H9 (cell line): ENCODE results near the gene SAMHD1. TPM values are rescaled to one million over a fixed set of nuclear protein-coding genes. Genes with fewer than 3 reads are reported as not detected.
A peak's percentile ranks its signal among the peaks of the same experiment; 100 is the strongest.

Experiments
- DNase-seq: peaks from one replicate; pipeline ENCODE4 v3.0.0-alpha.2; 2017
- H2AFZ ChIP-seq: one replicate; pipeline ENCODE4 v1.6.1; 2013; ENCODE audit warnings: mild to moderate bottlenecking, low read length, control low read depth, moderate library complexity
- H2AK5ac ChIP-seq: 2 replicates; pipeline ENCODE4 v1.6.1; 2013; ENCODE audit warnings: low read length, control low read depth, mixed read lengths; ENCODE audit not compliant: insufficient read length
- H2BK120ac ChIP-seq: one replicate; pipeline ENCODE4 v1.6.1; 2013; ENCODE audit warnings: low read depth, mild to moderate bottlenecking, low read length, control low read depth, inconsistent platforms; ENCODE audit not compliant: poor library complexity, severe bottlenecking
- H2BK12ac ChIP-seq: 2 replicates; pipeline ENCODE4 v1.6.1; 2013; ENCODE audit warnings: low read length, control low read depth, mixed read lengths, low read depth; ENCODE audit not compliant: insufficient read length
- H2BK15ac ChIP-seq: 2 replicates; pipeline ENCODE4 v1.6.1; 2013; ENCODE audit warnings: low read depth, low read length, control low read depth
- H2BK20ac ChIP-seq: one replicate; pipeline ENCODE4 v1.6.1; 2013; ENCODE audit warnings: low read depth, mild to moderate bottlenecking, low read length, control low read depth, inconsistent platforms; ENCODE audit not compliant: poor library complexity, severe bottlenecking
- H2BK5ac ChIP-seq: 2 replicates; pipeline ENCODE4 v1.6.1; 2013; ENCODE audit warnings: low read length, control low read depth, mixed read lengths; ENCODE audit not compliant: insufficient read length
- H3K14ac ChIP-seq: 2 replicates; pipeline ENCODE4 v1.6.1; 2013; ENCODE audit warnings: low read length, control low read depth; ENCODE audit not compliant: insufficient read depth
- H3K18ac ChIP-seq: 2 replicates; pipeline ENCODE4 v1.6.1; 2013; ENCODE audit warnings: low read depth, mild to moderate bottlenecking, mixed read lengths, low read length, control low read depth; ENCODE audit not compliant: insufficient read length
- H3K23ac ChIP-seq: 2 replicates; pipeline ENCODE4 v1.6.1; 2013; ENCODE audit warnings: low read length, control low read depth, mixed read lengths, low read depth; ENCODE audit not compliant: insufficient read length
- H3K23me2 ChIP-seq: 2 replicates; pipeline ENCODE4 v1.6.1; 2013; ENCODE audit warnings: low read depth, mild to moderate bottlenecking, mixed read lengths, low read length, control low read depth; ENCODE audit not compliant: insufficient read length, poor library complexity, severe bottlenecking
- H3K27ac ChIP-seq: 2 replicates; pipeline ENCODE4 v1.5.1; 2013; ENCODE audit warnings: low read length, control low read depth, mixed read lengths, low read depth; ENCODE audit not compliant: insufficient read length
- H3K27me3 ChIP-seq: 2 replicates; pipeline ENCODE4 v1.6.1; 2013; ENCODE audit warnings: low read length, control low read depth, inconsistent platforms; ENCODE audit not compliant: insufficient read depth
- H3K4ac ChIP-seq: 2 replicates; pipeline ENCODE4 v1.6.1; 2013; ENCODE audit warnings: low read depth, mild to moderate bottlenecking, control low read depth, inconsistent platforms, low read length, moderate library complexity
- H3K4me1 ChIP-seq: 2 replicates; pipeline ENCODE4 v1.6.1; 2013; ENCODE audit warnings: low read length, control low read depth, inconsistent platforms; ENCODE audit not compliant: insufficient read depth
- H3K4me2 ChIP-seq: 2 replicates; pipeline ENCODE4 v1.6.1; 2013; ENCODE audit warnings: low read length, control low read depth, mixed read lengths; ENCODE audit not compliant: insufficient read length, insufficient read depth
- H3K56ac ChIP-seq: 2 replicates; pipeline ENCODE4 v1.6.1; 2013; ENCODE audit warnings: low read depth, mild to moderate bottlenecking, mixed read lengths, low read length, control low read depth; ENCODE audit not compliant: insufficient read length
- H3K79me1 ChIP-seq: 2 replicates; pipeline ENCODE4 v1.6.1; 2013; ENCODE audit warnings: low read depth, mild to moderate bottlenecking, moderate library complexity, low read length, control low read depth, inconsistent platforms; ENCODE audit not compliant: insufficient read depth, poor library complexity, severe bottlenecking
- H3K79me2 ChIP-seq: 2 replicates; pipeline ENCODE4 v1.6.1; 2013; ENCODE audit warnings: low read length, control low read depth, inconsistent platforms; ENCODE audit not compliant: insufficient read depth
- H3K9ac ChIP-seq: 2 replicates; pipeline ENCODE4 v1.6.1; 2013; ENCODE audit warnings: low read length, control low read depth, mixed read lengths; ENCODE audit not compliant: insufficient read length; ENCODE audit errors: extremely low read depth
- H3K9me3 ChIP-seq: one replicate; pipeline ENCODE4 v1.6.1; 2013; ENCODE audit warnings: low read depth, low read length, inconsistent platforms; ENCODE audit not compliant: control insufficient read depth
- H3T11ph ChIP-seq: one replicate; pipeline ENCODE4 v1.6.1; 2013; ENCODE audit warnings: mild to moderate bottlenecking, low read length, control low read depth, inconsistent platforms
- H4K20me1 ChIP-seq: one replicate; pipeline ENCODE4 v1.6.1; 2013; ENCODE audit not compliant: control insufficient read depth, insufficient read length, insufficient read depth
- H4K5ac ChIP-seq: 2 replicates; pipeline ENCODE4 v1.6.1; 2013; ENCODE audit warnings: low read depth, mild to moderate bottlenecking, mixed read lengths, low read length, control low read depth; ENCODE audit not compliant: insufficient read length
- H4K8ac ChIP-seq: replicated peaks from 2 replicates; pipeline ENCODE4 v1.6.1; 2013; ENCODE audit warnings: low read length, control low read depth, mixed read lengths, low read depth; ENCODE audit not compliant: insufficient read length
- H4K91ac ChIP-seq: 2 replicates; pipeline ENCODE4 v1.6.1; 2013; ENCODE audit warnings: low read depth, mild to moderate bottlenecking, moderate library complexity, mixed read lengths, low read length, control low read depth; ENCODE audit not compliant: insufficient read length
- H3K27ac Mint-ChIP-seq, 3 experiments: 2 replicates in 2 of 3; 3 replicates in 1 of 3; pipeline ENCODE4 v1.8.0; 2020 to 2021; ENCODE audit warnings: mixed read lengths in 3 of 3, mild to moderate bottlenecking in 1 of 3, moderate library complexity in 1 of 3
- H3K27me3 Mint-ChIP-seq: 2 replicates; pipeline ENCODE4 v1.8.0; 2021; ENCODE audit warnings: low read depth, mild to moderate bottlenecking, moderate library complexity, mixed read lengths
- H3K36me3 Mint-ChIP-seq, 3 experiments: 2 replicates in 2 of 3; 3 replicates in 1 of 3; pipeline ENCODE4 v1.8.0; 2020 to 2021; ENCODE audit warnings: low read depth in 3 of 3, mixed read lengths in 3 of 3; ENCODE audit not compliant: insufficient read depth in 1 of 3
- H3K4me1 Mint-ChIP-seq, 2 experiments: 2 replicates each; pipeline ENCODE4 v1.8.0; 2020; ENCODE audit warnings: mixed read lengths in 2 of 2
- H3K4me3 Mint-ChIP-seq, 2 experiments: 2 replicates in 1 of 2; 3 replicates in 1 of 2; pipeline ENCODE4 v1.8.0; 2020 to 2021; ENCODE audit warnings: mild to moderate bottlenecking in 2 of 2, mixed read lengths in 2 of 2, moderate library complexity in 1 of 2
- H3K9me3 Mint-ChIP-seq, 2 experiments: 2 replicates in 1 of 2; 3 replicates in 1 of 2; pipeline ENCODE4 v1.8.0; 2020; ENCODE audit warnings: mild to moderate bottlenecking in 2 of 2, mixed read lengths in 2 of 2, moderate library complexity in 1 of 2
- CTCF ChIP-seq: fragments of 200-600 bp; sonication (generic); conservative IDR thresholded peaks from 3 replicates; pipeline ENCODE4 v1.8.0; 2021; ENCODE audit warnings: antibody characterized with exemption, mild to moderate bottlenecking
- WGBS: extraction: QIAGEN DNeasy Blood & Tissue Kit; methylation state at CpG from one replicate; pipeline ENCODE4 v1.1.7; 2013; ENCODE audit warnings: missing lambda C conversion rate, low lambda C conversion rate, mixed read lengths; ENCODE audit not compliant: insufficient read length; ENCODE audit errors: extremely low coverage; 5-methylcytosine and 5-hydroxymethylcytosine counted together
- total RNA-seq: library from RNA; stranded (reverse); gene quantifications from 2 replicates; pipeline ENCODE4 v1.2.1, GENCODE V29; 2021

The SAMHD1 gene
- total RNA-seq, 1 experiment from 2014 or later = 53.1 TPM

GRCh38 chr20:36859700-36860330 is 91.7 kb downstream of the SAMHD1 start:
- Histone ChIP-seq H3K27me3 (no peaks in the 10 kb centered on the region), H2BK12ac (no peak overlapping the region), H3K18ac (no peak overlapping the region), H2BK120ac (no peak overlapping the region), H2BK20ac (no peak overlapping the region), H4K91ac (no peak overlapping the region), H3K4me1 (no peaks in the 10 kb centered on the region), H3K4ac (no peak overlapping the region), H3K9me3 (no peaks in the 10 kb centered on the region), H3K14ac (no peak overlapping the region), H4K8ac (no peak overlapping the region), H3K79me2 (no peaks in the 10 kb centered on the region), H3K4me2 (no peak overlapping the region), H2AK5ac (no peak overlapping the region), H4K5ac (no peak overlapping the region), H2AFZ (no peak overlapping the region), H3K56ac (no peak overlapping the region), H2BK5ac (no peak overlapping the region), H3K9ac (no peak overlapping the region), H3K27ac (no peak overlapping the region), H2BK15ac (no peak overlapping the region), H3K23ac (no peak overlapping the region), H4K20me1 (no peaks in the 10 kb centered on the region), H3K79me1 (no peaks in the 10 kb centered on the region), H3K23me2 (peaks cover 3% of the 10 kb centered on the region), H3T11ph (no peak overlapping the region)
- no peak overlapping the region for H3K4me3 Mint-ChIP-seq
- H3K4me1 Mint-ChIP-seq = peaks cover 48 to 52% of the 10 kb centered on the region in 2 experiments
- no CpG with 5 or more reads among the region's 6 CpGs for WGBS
- TF ChIP-seq CTCF = no peak
- H3K9me3 Mint-ChIP-seq = no peaks in the 10 kb centered on the region
- H3K27ac Mint-ChIP-seq = peak overlapping the region in 1 of 3 experiments; percentile 41; a peak in 1 of 7 replicates
- H3K36me3 Mint-ChIP-seq = peaks cover 0 to 10% (median 8%) of the 10 kb centered on the region in 3 experiments; a peak in 6 of 7 replicates
- H3K27me3 Mint-ChIP-seq = peaks cover 13% of the 10 kb centered on the region
- no peak for DNase-seq
